ENCODE data around the gene URB2.

DNA sequence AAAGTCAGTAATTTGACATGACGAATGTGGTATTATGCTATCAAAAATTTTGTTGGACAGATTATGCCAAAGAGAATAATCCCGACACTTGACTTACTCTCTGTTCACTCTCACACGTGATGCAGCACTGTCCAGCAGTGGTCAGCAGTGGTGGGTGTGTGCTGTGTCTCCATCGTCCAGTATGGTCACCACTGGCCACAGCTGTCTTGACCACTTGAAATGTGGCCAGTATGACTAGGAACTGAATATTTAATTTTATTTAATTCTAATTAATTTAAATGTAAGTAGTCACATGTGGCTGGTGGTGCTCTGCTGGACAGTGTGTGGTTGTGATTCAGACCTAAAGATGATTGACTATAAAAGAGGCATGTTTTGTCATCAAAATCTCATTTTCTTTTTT, 24.0 kb downstream of the URB2 start:
- TF ChIP-seq, protein P1, sequence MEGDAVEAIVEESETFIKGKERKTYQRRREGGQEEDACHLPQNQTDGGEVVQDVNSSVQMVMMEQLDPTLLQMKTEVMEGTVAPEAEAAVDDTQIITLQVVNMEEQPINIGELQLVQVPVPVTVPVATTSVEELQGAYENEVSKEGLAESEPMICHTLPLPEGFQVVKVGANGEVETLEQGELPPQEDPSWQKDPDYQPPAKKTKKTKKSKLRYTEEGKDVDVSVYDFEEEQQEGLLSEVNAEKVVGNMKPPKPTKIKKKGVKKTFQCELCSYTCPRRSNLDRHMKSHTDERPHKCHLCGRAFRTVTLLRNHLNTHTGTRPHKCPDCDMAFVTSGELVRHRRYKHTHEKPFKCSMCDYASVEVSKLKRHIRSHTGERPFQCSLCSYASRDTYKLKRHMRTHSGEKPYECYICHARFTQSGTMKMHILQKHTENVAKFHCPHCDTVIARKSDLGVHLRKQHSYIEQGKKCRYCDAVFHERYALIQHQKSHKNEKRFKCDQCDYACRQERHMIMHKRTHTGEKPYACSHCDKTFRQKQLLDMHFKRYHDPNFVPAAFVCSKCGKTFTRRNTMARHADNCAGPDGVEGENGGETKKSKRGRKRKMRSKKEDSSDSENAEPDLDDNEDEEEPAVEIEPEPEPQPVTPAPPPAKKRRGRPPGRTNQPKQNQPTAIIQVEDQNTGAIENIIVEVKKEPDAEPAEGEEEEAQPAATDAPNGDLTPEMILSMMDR (IDR thresholded peaks at IDR 0.05), result no peak
- TF ChIP-seq POLR2A (IDR thresholded peaks at IDR 0.05), result no peak
